GM12891 (cell line): Measurements from ENCODE around the gene CBFA2T3.

Experiments
- PAX5 ChIP-seq: IDR thresholded peaks from 2 replicates; pipeline ENCODE4 v1.6.1; 2011; ENCODE audit warnings: low read length, moderate library complexity, mild to moderate bottlenecking; ENCODE audit not compliant: insufficient read depth, severe bottlenecking
- POLR2A ChIP-seq: IDR thresholded peaks from 2 replicates; pipeline ENCODE4 v1.6.1; 2011; ENCODE audit warnings: low read depth, low read length, control low read depth
- POLR2AphosphoS5 ChIP-seq: IDR thresholded peaks from 2 replicates; pipeline ENCODE4 v1.6.1; 2011; ENCODE audit warnings: low read depth, low read length, control low read depth
- POU2F2 ChIP-seq: IDR thresholded peaks from 2 replicates; pipeline ENCODE4 v1.6.1; 2011; ENCODE audit warnings: low read depth, mild to moderate bottlenecking, control low read depth, low read length, moderate library complexity
- SPI1 ChIP-seq: IDR thresholded peaks from 2 replicates; pipeline ENCODE4 v1.6.1; 2011; ENCODE audit warnings: low read depth, low read length, control low read depth
- TAF1 ChIP-seq: IDR thresholded peaks from 2 replicates; pipeline ENCODE4 v1.6.1; 2011; ENCODE audit warnings: low read depth, low read length, control low read depth

GRCh38 chr16:88928405-88929090, 48.5 kb downstream of the CBFA2T3 start:
- no peak for TF ChIP-seq POLR2A
- no peak for TF ChIP-seq TAF1
- no peak for TF ChIP-seq POLR2AphosphoS5
- TF ChIP-seq POU2F2, result no peak
- TF ChIP-seq SPI1, result no peak
- TF ChIP-seq PAX5, result no peak
